IMR-90 (cell line): ENCODE data around the gene LYVE1. TPM values are rescaled to one million over a fixed set of nuclear protein-coding genes. Genes with fewer than 3 reads are reported as not detected.

Source experiments
- ATAC-seq: fragments of 200-7000 bp; cut with Tn5 transposase; 2 replicates; pipeline ENCODE4 v1.9.1; 2020; ENCODE audit warnings: low read depth, mild to moderate bottlenecking, moderate library complexity
- BruUV-seq: library from RNA; stranded (reverse); fragments of 400-500 nt; replicated peaks from 2 replicates; lab custom pipeline; 2021; lab: Mats Ljungman, UMichigan
- CTCF ChIA-PET: fragments of 300-600 bp; formaldehyde crosslinking; extraction: SDS; loops from one replicate; lab custom pipeline; 2021; ENCODE audit warnings: antibody characterized with exemption; lab: Yijun Ruan, JAX
- POLR2A ChIA-PET: fragments of 300-600 bp; sonication (Branson Sonifier 250); formaldehyde crosslinking; loops from one replicate; lab custom pipeline; 2022; ENCODE audit warnings: antibody characterized with exemption; ENCODE audit not compliant: unreplicated experiment; lab: Charles Lee
- DNase-seq: peaks from one replicate; pipeline ENCODE4 v3.0.0; 2013
- H2AFZ ChIP-seq: replicated peaks from 2 replicates; pipeline ENCODE3; 2013; ENCODE audit warnings: low read length, mild to moderate bottlenecking; ENCODE audit not compliant: poor library complexity
- H2AK5ac ChIP-seq: 2 replicates; pipeline ENCODE4 v1.6.1; 2013; ENCODE audit warnings: low read depth, low read length, inconsistent platforms
- H2AK9ac ChIP-seq: replicated peaks from 2 replicates; pipeline ENCODE3; 2013; ENCODE audit warnings: mild to moderate bottlenecking, low read depth, low read length, moderate library complexity; ENCODE audit not compliant: poor library complexity
- H2BK120ac ChIP-seq: 2 replicates; pipeline ENCODE4 v1.6.1; 2013; ENCODE audit warnings: low read depth, low read length, inconsistent platforms
- H2BK15ac ChIP-seq: 3 replicates; pipeline ENCODE4 v1.6.1; 2013; ENCODE audit warnings: low read depth, low read length, inconsistent platforms
- H2BK20ac ChIP-seq: 2 replicates; pipeline ENCODE4 v1.6.1; 2013; ENCODE audit warnings: low read depth, mild to moderate bottlenecking, inconsistent platforms, low read length, moderate library complexity
- H2BK5ac ChIP-seq: 2 replicates; pipeline ENCODE4 v1.6.1; 2013; ENCODE audit warnings: mild to moderate bottlenecking, low read depth, low read length, inconsistent platforms; ENCODE audit not compliant: poor library complexity, severe bottlenecking
- H3K14ac ChIP-seq: replicated peaks from 2 replicates; pipeline ENCODE4 v1.6.1; 2013; ENCODE audit warnings: low read depth, low read length, inconsistent platforms
- H3K18ac ChIP-seq: 2 replicates; pipeline ENCODE4 v1.6.1; 2013; ENCODE audit warnings: low read depth, low read length, control low read depth
- H3K23ac ChIP-seq: 2 replicates; pipeline ENCODE4 v1.6.1; 2013; ENCODE audit warnings: low read depth, low read length, inconsistent platforms
- H3K27ac ChIP-seq: 2 replicates; pipeline ENCODE4 v1.5.1; 2013; ENCODE audit warnings: mild to moderate bottlenecking, control low read depth, low read length; ENCODE audit not compliant: insufficient read depth
- H3K27me3 ChIP-seq: 2 replicates; pipeline ENCODE4 v1.6.1; 2013; ENCODE audit warnings: low read length; ENCODE audit not compliant: control insufficient read depth, insufficient read depth
- H3K36me3 ChIP-seq: 2 replicates; pipeline ENCODE4 v1.6.1; 2013; ENCODE audit warnings: low read length, mixed read lengths; ENCODE audit not compliant: control insufficient read depth, insufficient read depth
- H3K4ac ChIP-seq: 2 replicates; pipeline ENCODE4 v1.6.1; 2013; ENCODE audit warnings: low read depth, low read length, inconsistent platforms
- H3K4me1 ChIP-seq: 2 replicates; pipeline ENCODE4 v1.6.1; 2013; ENCODE audit warnings: low read length, mixed read lengths; ENCODE audit not compliant: control insufficient read depth, insufficient read depth
- H3K4me2 ChIP-seq: 2 replicates; pipeline ENCODE4 v1.6.1; 2013; ENCODE audit warnings: low read depth, mild to moderate bottlenecking, control low read depth, low read length, moderate library complexity
- H3K4me3 ChIP-seq: 2 replicates; pipeline ENCODE4 v1.5.1; 2013; ENCODE audit warnings: low read depth, mild to moderate bottlenecking, control low read depth, low read length, moderate library complexity; ENCODE audit not compliant: insufficient read depth
- H3K56ac ChIP-seq: 2 replicates; pipeline ENCODE4 v1.6.1; 2013; ENCODE audit warnings: low read length, inconsistent platforms; ENCODE audit not compliant: insufficient read depth; ENCODE audit errors: extremely low read depth
- H3K79me1 ChIP-seq, 2 experiments: 2 replicates each; pipeline ENCODE4 v1.6.1; 2013; ENCODE audit warnings: low read length in 2 of 2, inconsistent platforms in 1 of 2, low read depth in 1 of 2
- H3K9ac ChIP-seq: 2 replicates; pipeline ENCODE4 v1.6.1; 2013; ENCODE audit warnings: low read depth, low read length, control low read depth
- H3K9me1 ChIP-seq: 2 replicates; pipeline ENCODE4 v1.6.1; 2013; ENCODE audit warnings: low read length, inconsistent platforms; ENCODE audit not compliant: insufficient read depth
- H3K9me3 ChIP-seq: 2 replicates; pipeline ENCODE4 v1.6.1; 2013; ENCODE audit warnings: low read length; ENCODE audit not compliant: control insufficient read depth, insufficient read depth
- H4K20me1 ChIP-seq: 2 replicates; pipeline ENCODE4 v1.6.1; 2013; ENCODE audit warnings: low read length, inconsistent platforms; ENCODE audit not compliant: insufficient read depth
- H4K5ac ChIP-seq: 2 replicates; pipeline ENCODE4 v1.6.1; 2013; ENCODE audit warnings: mild to moderate bottlenecking, low read depth, low read length, control low read depth
- H4K8ac ChIP-seq, 2 experiments: 2 replicates each; pipeline ENCODE4 v1.6.1; 2013; ENCODE audit warnings: low read depth in 2 of 2, low read length in 2 of 2, control low read depth in 1 of 2, inconsistent platforms in 1 of 2
- H4K91ac ChIP-seq: 2 replicates; pipeline ENCODE4 v1.6.1; 2013; ENCODE audit warnings: low read depth, low read length, inconsistent platforms; ENCODE audit not compliant: insufficient read depth
- BHLHE40 ChIP-seq: fragments of 150-350 bp; IDR thresholded peaks from 2 replicates; pipeline ENCODE4 v1.6.1; 2016; ENCODE audit warnings: mild to moderate bottlenecking, low read depth, low read length
- CEBPB ChIP-seq: IDR thresholded peaks from 2 replicates; pipeline ENCODE4 v1.6.1; 2012; ENCODE audit warnings: low read depth, low read length, improper control_type of control experiment
- CHD1 ChIP-seq: IDR thresholded peaks from 2 replicates; pipeline ENCODE4 v1.6.1; 2012; ENCODE audit warnings: low read depth, low read length, improper control_type of control experiment
- CTCF ChIP-seq: conservative IDR thresholded peaks from 2 replicates; pipeline ENCODE4 v1.5.1; 2012; ENCODE audit warnings: mild to moderate bottlenecking, low read depth, low read length, improper control_type of control experiment
- FOS ChIP-seq: fragments of 150-350 bp; IDR thresholded peaks from 2 replicates; pipeline ENCODE4 v1.6.1; 2016; ENCODE audit warnings: low read depth, low read length
- MAFK ChIP-seq: IDR thresholded peaks from 2 replicates; pipeline ENCODE4 v1.6.1; 2012; ENCODE audit warnings: low read depth, low read length, improper control_type of control experiment
- MAZ ChIP-seq: IDR thresholded peaks from 2 replicates; pipeline ENCODE4 v1.6.1; 2012; ENCODE audit warnings: low read depth, mild to moderate bottlenecking, low read length, improper control_type of control experiment, moderate library complexity, borderline replicate concordance
- MXI1 ChIP-seq: IDR thresholded peaks from 2 replicates; pipeline ENCODE4 v1.6.1; 2012; ENCODE audit warnings: low read depth, mild to moderate bottlenecking, low read length, moderate library complexity, borderline replicate concordance
- NFE2L2 ChIP-seq: fragments of 150-350 bp; IDR thresholded peaks from 2 replicates; pipeline ENCODE4 v1.6.1; 2016; ENCODE audit warnings: low read depth, mild to moderate bottlenecking, low read length
- POLR2A ChIP-seq: IDR thresholded peaks from 2 replicates; pipeline ENCODE4 v1.6.1; 2012; ENCODE audit warnings: mild to moderate bottlenecking, low read depth, low read length
- RAD21 ChIP-seq: IDR thresholded peaks from 2 replicates; pipeline ENCODE4 v1.6.1; 2012; ENCODE audit warnings: low read length, improper control_type of control experiment
- RCOR1 ChIP-seq: IDR thresholded peaks from 2 replicates; pipeline ENCODE4 v1.6.1; 2012; ENCODE audit warnings: mild to moderate bottlenecking, low read length, improper control_type of control experiment; ENCODE audit not compliant: insufficient replicate concordance
- RFX5 ChIP-seq: IDR thresholded peaks from 2 replicates; pipeline ENCODE4 v1.8.0; 2012; ENCODE audit warnings: low read depth, mild to moderate bottlenecking, low read length, moderate library complexity
- SMC3 ChIP-seq: fragments of 150-350 bp; IDR thresholded peaks from 2 replicates; pipeline ENCODE4 v1.6.1; 2016; ENCODE audit warnings: low read depth, mild to moderate bottlenecking, antibody characterized with exemption, low read length, moderate library complexity
- USF2 ChIP-seq: fragments of 150-350 bp; IDR thresholded peaks from 2 replicates; pipeline ENCODE4 v1.6.1; 2017; ENCODE audit warnings: mild to moderate bottlenecking, antibody characterized with exemption, low read length, low read depth
- WGBS, 2 experiments: methylation state at CpG; one replicate each; pipeline versions ENCODE4 v1.1.5 to v1.1.7; 2013; ENCODE audit warnings: missing lambda C conversion rate in 2 of 2; ENCODE audit not compliant: insufficient read length in 1 of 2; ENCODE audit errors: extremely low coverage in 2 of 2; 5-methylcytosine and 5-hydroxymethylcytosine counted together
- dilution Hi-C: fragments of 300-500 bp; cut with HindIII; formaldehyde crosslinking; loops from one replicate; pipeline ENCODE4 v1.14.3; 2018; ENCODE audit warnings: low sequenced_read_pairs; ENCODE audit not compliant: unreplicated experiment
- in situ Hi-C: fragments of 300-500 bp; cut with MboI; formaldehyde crosslinking; loops from 3 replicates; pipeline ENCODE4 v1.14.3; 2019; ENCODE audit warnings: low sequenced_read_pairs, inconsistent platforms, mixed read lengths
- intact Hi-C: fragments of 100-400 bp; cut with micrococcal nuclease; formaldehyde crosslinking; loops from 2 replicates; pipeline ENCODE4 v1.10.0; 2022
- polyA plus RNA-seq, 3 experiments: library from polyadenylated mRNA; depleted of rRNA; stranded (reverse); fragments of >200 nt; gene quantifications; 2 replicates each; pipeline ENCODE4 v1.2.3, GENCODE V29; 2012; ENCODE audit warnings: low replicate concordance in 1 of 3
- total RNA-seq: library from RNA; depleted of rRNA; stranded (reverse); fragments of >200 nt; gene quantifications from 2 replicates; pipeline ENCODE4 v1.2.3, GENCODE V29; 2012
- TF ChIP-seq, protein P1 (sequence below): fragments of 150-350 bp; IDR thresholded peaks from 2 replicates; pipeline ENCODE4 v1.6.1; 2016; ENCODE audit warnings: low read depth, mild to moderate bottlenecking, low read length, moderate library complexity, borderline replicate concordance

The LYVE1 gene
- total and polyA plus RNA-seq, 2 of the 4 experiments (the other 2 are of a cell fraction): not detected

DNA sequence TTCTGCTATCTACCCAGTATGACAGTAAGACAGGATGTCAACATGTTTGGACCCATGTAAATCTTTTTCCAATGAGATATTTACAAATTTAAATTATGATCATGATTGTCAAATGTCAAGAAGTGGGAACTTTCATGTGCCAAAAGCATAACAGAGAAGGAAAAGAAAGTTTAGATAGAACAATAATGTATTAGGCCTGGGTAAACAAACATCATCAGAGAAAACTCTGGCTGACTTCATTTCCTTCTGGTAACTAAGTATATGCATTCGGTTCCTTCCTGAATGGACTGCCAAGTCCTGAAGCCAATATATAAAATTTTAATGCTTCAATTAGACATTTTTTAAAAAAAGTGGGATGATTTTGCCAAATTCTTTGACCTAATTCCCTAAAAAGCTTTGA, 44.0 kb downstream of the LYVE1 start:
- CTCF ChIA-PET: no interaction called here
- H4K8ac ChIP-seq: no peak overlapping the region
- H3K4me3 ChIP-seq: no peak overlapping the region
- H3K23ac ChIP-seq: no peak overlapping the region
- POLR2A ChIA-PET: no interaction called here
- H4K5ac ChIP-seq: no peak overlapping the region
- TF ChIP-seq SMC3: no peak
- TF ChIP-seq USF2: no peak
- TF ChIP-seq POLR2A: no peak
- no peak for TF ChIP-seq CTCF
- TF ChIP-seq NFE2L2: no peak
- no peak for TF ChIP-seq MXI1
- no peak for TF ChIP-seq RCOR1
- no peak for TF ChIP-seq RAD21
- TF ChIP-seq MAZ: no peak
- TF ChIP-seq CEBPB: no peak
- TF ChIP-seq RFX5: no peak
- TF ChIP-seq, protein P1, sequence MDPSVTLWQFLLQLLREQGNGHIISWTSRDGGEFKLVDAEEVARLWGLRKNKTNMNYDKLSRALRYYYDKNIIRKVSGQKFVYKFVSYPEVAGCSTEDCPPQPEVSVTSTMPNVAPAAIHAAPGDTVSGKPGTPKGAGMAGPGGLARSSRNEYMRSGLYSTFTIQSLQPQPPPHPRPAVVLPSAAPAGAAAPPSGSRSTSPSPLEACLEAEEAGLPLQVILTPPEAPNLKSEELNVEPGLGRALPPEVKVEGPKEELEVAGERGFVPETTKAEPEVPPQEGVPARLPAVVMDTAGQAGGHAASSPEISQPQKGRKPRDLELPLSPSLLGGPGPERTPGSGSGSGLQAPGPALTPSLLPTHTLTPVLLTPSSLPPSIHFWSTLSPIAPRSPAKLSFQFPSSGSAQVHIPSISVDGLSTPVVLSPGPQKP: no peak
- TF ChIP-seq CHD1: no peak
- TF ChIP-seq FOS: no peak
- TF ChIP-seq BHLHE40: no peak
- TF ChIP-seq MAFK: no peak
- no peak overlapping the region for H2AK9ac ChIP-seq
- intact Hi-C loops: loop anchor here (10.0 kb wide), 1 partner anchor 200 kb away; no protein-coding TSS in a partner anchor
- H4K20me1 ChIP-seq: no peaks in the 10 kb centered on the region
- no peak overlapping the region for H3K14ac ChIP-seq
- dilution Hi-C loops: loop anchor here (25.0 kb wide), 1 partner anchor 213 kb away; no protein-coding TSS in a partner anchor
- peaks cover 4% of the 10 kb centered on the region for H3K36me3 ChIP-seq
- no peak overlapping the region for H3K4me2 ChIP-seq
- in situ Hi-C loops: no loop called here
- no peak overlapping the region for H3K56ac ChIP-seq
- H3K9me3 ChIP-seq: no peaks in the 10 kb centered on the region
- no peak overlapping the region for H2AK5ac ChIP-seq
- peaks cover 16% of the 10 kb centered on the region for H3K4me1 ChIP-seq
- H2AFZ ChIP-seq: no peak overlapping the region
- ATAC-seq (no peak), DNase-seq (no peak)
- no peak overlapping the region for H2BK15ac ChIP-seq
- no peak overlapping the region for H2BK20ac ChIP-seq
- no peaks in the 10 kb centered on the region for H3K27me3 ChIP-seq
- no peak overlapping the region for H4K91ac ChIP-seq
- H2BK5ac ChIP-seq: no peak overlapping the region
- peaks cover 0 to 13% of the 10 kb centered on the region in 2 experiments; a peak in 1 of 4 replicates for H3K79me1 ChIP-seq
- no peak overlapping the region for H3K18ac ChIP-seq
- BruUV-seq: no TSS peak
- no CpG with 5 or more reads among the region's 1 CpG for WGBS, 2 experiments
- H3K4ac ChIP-seq: no peak overlapping the region
- peaks cover 6% of the 10 kb centered on the region; the same call in 1 of the 2 replicates for H3K9me1 ChIP-seq
- H3K9ac ChIP-seq: no peak overlapping the region
- H2BK120ac ChIP-seq: no peak overlapping the region
- H3K27ac ChIP-seq: no peak overlapping the region
